ENCODE measurements around the gene AFAP1L1. TPM values are rescaled to one million over a fixed set of nuclear protein-coding genes. Genes with fewer than 3 reads are reported as not detected.

Gene AFAP1L1
- polyA plus RNA-seq, 2 of the 4 experiments (the other 2 are of a cell fraction), result 1.5 to 3.5 TPM

GRCh38 chr5:149363936-149364335 is 92.3 kb downstream of the AFAP1L1 start:
- TF ChIP-seq, protein P1, sequence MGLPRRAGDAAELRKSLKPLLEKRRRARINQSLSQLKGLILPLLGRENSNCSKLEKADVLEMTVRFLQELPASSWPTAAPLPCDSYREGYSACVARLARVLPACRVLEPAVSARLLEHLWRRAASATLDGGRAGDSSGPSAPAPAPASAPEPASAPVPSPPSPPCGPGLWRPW (IDR thresholded peaks at IDR 0.05), result no peak
- TF ChIP-seq, protein P2, sequence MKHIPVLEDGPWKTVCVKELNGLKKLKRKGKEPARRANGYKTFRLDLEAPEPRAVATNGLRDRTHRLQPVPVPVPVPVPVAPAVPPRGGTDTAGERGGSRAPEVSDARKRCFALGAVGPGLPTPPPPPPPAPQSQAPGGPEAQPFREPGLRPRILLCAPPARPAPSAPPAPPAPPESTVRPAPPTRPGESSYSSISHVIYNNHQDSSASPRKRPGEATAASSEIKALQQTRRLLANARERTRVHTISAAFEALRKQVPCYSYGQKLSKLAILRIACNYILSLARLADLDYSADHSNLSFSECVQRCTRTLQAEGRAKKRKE (CRISPR knock-in tag; IDR thresholded peaks at IDR 0.05; ENCODE audit: low read depth), result no peak
- no peak for TF ChIP-seq SMC3 (IDR thresholded peaks at IDR 0.05)
- no peak for TF ChIP-seq JUNB (IDR thresholded peaks at IDR 0.05)
- no peak for TF ChIP-seq RNF2 (IDR thresholded peaks at IDR 0.05; ENCODE audit: borderline replicate concordance, low read depth)
- no peak for TF ChIP-seq RCOR1 (IDR thresholded peaks at IDR 0.05; ENCODE audit: low read depth, low read length)
- TF ChIP-seq NFE2L2 (conservative IDR thresholded peaks at IDR 0.05; ENCODE audit: low read length), result no peak
- TF ChIP-seq ZFP36 (IDR thresholded peaks at IDR 0.05; ENCODE audit: borderline replicate concordance, partially characterized antibody), result no peak
- TF ChIP-seq MAZ (IDR thresholded peaks at IDR 0.05; ENCODE audit: borderline replicate concordance, low read depth, low read length), result no peak
- TF ChIP-seq NPAS2 (CRISPR knock-in tag; IDR thresholded peaks at IDR 0.05; ENCODE audit: borderline replicate concordance), result no peak
- TF ChIP-seq, protein P3, sequence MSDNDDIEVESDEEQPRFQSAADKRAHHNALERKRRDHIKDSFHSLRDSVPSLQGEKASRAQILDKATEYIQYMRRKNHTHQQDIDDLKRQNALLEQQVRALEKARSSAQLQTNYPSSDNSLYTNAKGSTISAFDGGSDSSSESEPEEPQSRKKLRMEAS (IDR thresholded peaks at IDR 0.05), result no peak
- no peak for TF ChIP-seq ESRRA (IDR thresholded peaks at IDR 0.05; ENCODE audit: borderline replicate concordance, low read length)
- no peak for TF ChIP-seq CBX8 (IDR thresholded peaks at IDR 0.05)
- no peak for TF ChIP-seq RFX5 (IDR thresholded peaks at IDR 0.05)
- no peak for TF ChIP-seq HOXA7 (CRISPR knock-in tag; IDR thresholded peaks at IDR 0.05)
- ChIA-PET POLR2A (no interaction called here), CTCF (interaction anchor here (1.9 to 44.9 kb wide), 4 partner anchors 6 to 59 kb away, joined by 10 to 1709 read pairs (median 195); partner anchors contain the start of gene IL17B)
- Histone ChIP-seq H3K27ac (no peak overlapping the region), H3K9me3 (no peaks in the 10 kb centered on the region), H3K4me2 (no peak overlapping the region), H3K4me1 (peaks cover 4% of the 10 kb centered on the region; the same call in 1 of the 3 replicates), H3K4me3 (no peak overlapping the region)
- WGBS (ENCODE audit: missing lambda C conversion rate), result 80% methylated on average over 9 of the region's 9 CpGs
- FAIRE-seq, result no peak
- DNase-seq (ENCODE audit: low read depth in 1 of 2, low spot score in 1 of 2), result no peak
- no peak for ATAC-seq

DNA sequence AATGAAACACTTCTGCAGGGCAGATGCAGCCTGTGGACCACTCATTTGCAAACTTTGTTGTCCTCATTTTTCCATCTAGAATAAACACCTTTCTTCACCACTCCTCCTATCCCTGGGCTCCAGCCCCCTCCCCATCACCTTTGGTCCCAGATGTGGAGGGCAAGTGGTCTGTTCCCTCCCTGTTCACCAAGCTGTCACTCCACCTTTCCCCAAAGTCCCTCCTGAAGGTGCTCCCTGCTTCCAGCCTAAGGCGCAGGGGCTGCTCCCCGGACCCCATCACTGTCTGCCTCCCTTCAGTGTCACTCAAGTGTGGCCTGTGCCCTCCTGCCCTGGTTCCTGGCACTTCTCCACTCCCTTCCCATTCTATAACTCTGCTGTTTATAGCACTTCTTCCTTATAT is 93.1 kb downstream of the AFAP1L1 start:
- Histone ChIP-seq H3K4me1 (peaks cover 4% of the 10 kb centered on the region; the same call in 1 of the 3 replicates), H3K27ac (no peak overlapping the region)
- POLR2A ChIA-PET, result no interaction called here

More for the DNA sequence above, 93.1 kb downstream of the AFAP1L1 start:
- H3K4me2 ChIP-seq, result no peak overlapping the region
- DNase-seq (ENCODE audit: low read depth in 1 of 2, low spot score in 1 of 2), result no peak
- H3K4me3 ChIP-seq, result no peak overlapping the region
- 70% methylated on average over 2 of the region's 2 CpGs for WGBS (ENCODE audit: missing lambda C conversion rate)
- no peak for ATAC-seq
- CTCF ChIA-PET, result interaction anchor here (1.9 to 44.9 kb wide), 5 partner anchors 9 to 200 kb away, joined by 6 to 1709 read pairs (median 10); partner anchors contain the start of genes CSNK1A1 and IL17B
- TF ChIP-seq, protein P3 (IDR thresholded peaks at IDR 0.05), result no peak
- TF ChIP-seq, protein P1 (IDR thresholded peaks at IDR 0.05), result no peak
- TF ChIP-seq TFCP2L1 (CRISPR knock-in tag; IDR thresholded peaks at IDR 0.05), result no peak
- TF ChIP-seq HEYL (CRISPR knock-in tag; IDR thresholded peaks at IDR 0.05), result no peak
- TF ChIP-seq, protein P4, sequence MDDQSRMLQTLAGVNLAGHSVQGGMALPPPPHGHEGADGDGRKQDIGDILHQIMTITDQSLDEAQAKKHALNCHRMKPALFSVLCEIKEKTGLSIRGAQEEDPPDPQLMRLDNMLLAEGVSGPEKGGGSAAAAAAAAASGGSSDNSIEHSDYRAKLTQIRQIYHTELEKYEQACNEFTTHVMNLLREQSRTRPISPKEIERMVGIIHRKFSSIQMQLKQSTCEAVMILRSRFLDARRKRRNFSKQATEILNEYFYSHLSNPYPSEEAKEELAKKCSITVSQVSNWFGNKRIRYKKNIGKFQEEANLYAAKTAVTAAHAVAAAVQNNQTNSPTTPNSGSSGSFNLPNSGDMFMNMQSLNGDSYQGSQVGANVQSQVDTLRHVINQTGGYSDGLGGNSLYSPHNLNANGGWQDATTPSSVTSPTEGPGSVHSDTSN (IDR thresholded peaks at IDR 0.05), result no peak
- no peak for TF ChIP-seq TP53 (CRISPR knock-in tag; IDR thresholded peaks at IDR 0.05)
- no peak for TF ChIP-seq SREBF2 (IDR thresholded peaks at IDR 0.05)
- TF ChIP-seq MAFK (IDR thresholded peaks at IDR 0.05; ENCODE audit: partially characterized antibody), result no peak
- TF ChIP-seq FOSB (CRISPR knock-in tag; IDR thresholded peaks at IDR 0.05), result no peak
- TF ChIP-seq NR3C1 (IDR thresholded peaks at IDR 0.05), result no peak
- TF ChIP-seq HOXB13 (CRISPR knock-in tag; IDR thresholded peaks at IDR 0.05; ENCODE audit: low read depth), result no peak
- TF ChIP-seq HOXA7 (CRISPR knock-in tag; IDR thresholded peaks at IDR 0.05), result no peak
- TF ChIP-seq HOXB5 (CRISPR knock-in tag; IDR thresholded peaks at IDR 0.05), result no peak
- no peak for TF ChIP-seq USF2 (IDR thresholded peaks at IDR 0.05)
- TF ChIP-seq, protein P5, sequence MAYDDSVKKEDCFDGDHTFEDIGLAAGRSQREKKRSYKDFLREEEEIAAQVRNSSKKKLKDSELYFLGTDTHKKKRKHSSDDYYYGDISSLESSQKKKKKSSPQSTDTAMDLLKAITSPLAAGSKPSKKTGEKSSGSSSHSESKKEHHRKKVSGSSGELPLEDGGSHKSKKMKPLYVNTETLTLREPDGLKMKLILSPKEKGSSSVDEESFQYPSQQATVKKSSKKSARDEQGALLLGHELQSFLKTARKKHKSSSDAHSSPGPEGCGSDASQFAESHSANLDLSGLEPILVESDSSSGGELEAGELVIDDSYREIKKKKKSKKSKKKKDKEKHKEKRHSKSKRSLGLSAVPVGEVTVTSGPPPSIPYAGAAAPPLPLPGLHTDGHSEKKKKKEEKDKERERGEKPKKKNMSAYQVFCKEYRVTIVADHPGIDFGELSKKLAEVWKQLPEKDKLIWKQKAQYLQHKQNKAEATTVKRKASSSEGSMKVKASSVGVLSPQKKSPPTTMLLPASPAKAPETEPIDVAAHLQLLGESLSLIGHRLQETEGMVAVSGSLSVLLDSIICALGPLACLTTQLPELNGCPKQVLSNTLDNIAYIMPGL (CRISPR knock-in tag; IDR thresholded peaks at IDR 0.05; ENCODE audit: borderline replicate concordance), result no peak
- TF ChIP-seq EP300 (IDR thresholded peaks at IDR 0.05), result no peak
- TF ChIP-seq EHMT2 (IDR thresholded peaks at IDR 0.05; ENCODE audit: low read depth), result no peak
- TF ChIP-seq CEBPB (IDR thresholded peaks at IDR 0.05), result no peak
- TF ChIP-seq ZSCAN20 (CRISPR knock-in tag; IDR thresholded peaks at IDR 0.05), result no peak
- no peak for TF ChIP-seq BHLHE40 (IDR thresholded peaks at IDR 0.05; ENCODE audit: low read depth, low read length)
- H3K9me3 ChIP-seq, result no peaks in the 10 kb centered on the region
- no peak for FAIRE-seq
